ENCODE data around the gene SAP30.

The SAP30 gene

DNA sequence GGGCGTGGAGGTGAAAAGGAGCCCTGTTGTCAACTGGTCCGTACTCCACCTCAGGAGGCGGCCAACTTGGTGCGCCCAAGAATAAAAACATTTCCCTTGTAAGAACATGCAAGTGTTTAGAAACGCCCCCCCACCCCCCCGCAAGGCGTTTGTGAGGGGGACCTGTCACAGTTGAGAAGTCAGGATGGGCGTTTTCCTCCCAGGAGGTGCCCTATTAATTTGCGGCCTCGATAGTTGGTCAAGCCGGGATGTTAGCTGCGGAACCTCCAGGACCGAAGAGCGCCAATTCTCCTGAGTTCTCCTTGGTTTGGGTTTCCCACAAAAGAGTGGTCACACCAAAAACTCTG lies 651 bp upstream of the SAP30 start:
- Histone ChIP-seq H3K4me2 (ENCODE audit: low read length) (peak overlapping the region; percentile 94), H3K9me3 (ENCODE audit: insufficient read depth, low read depth, low read length) (no peaks in the 10 kb centered on the region), H4K12ac (ENCODE audit: low read depth, low read length) (no peak overlapping the region), H3K14ac (ENCODE audit: low read length) (peak overlapping the region; percentile 4), H2AK5ac (ENCODE audit: low read length) (no peak overlapping the region), H2BK5ac (ENCODE audit: low read depth, low read length, poor library complexity) (no peak overlapping the region), H3K79me1 (ENCODE audit: low read length) (peaks cover 5% of the 10 kb centered on the region), H3K18ac (ENCODE audit: low read length) (no peak overlapping the region), H4K91ac (ENCODE audit: low read depth, low read length) (peak overlapping the region; percentile 39), H2AFZ (ENCODE audit: insufficient read depth, low read length, poor library complexity) (peak overlapping the region; percentile 24), H2BK12ac (ENCODE audit: low read length) (no peak overlapping the region), H3K27me3 (ENCODE audit: insufficient read depth, low read length) (no peaks in the 10 kb centered on the region), H3K4me3 (ENCODE audit: low read depth, low read length) (peak overlapping the region; percentile 81), H3K4ac (ENCODE audit: low read depth, low read length) (no peak overlapping the region), H3K23ac (ENCODE audit: low read length) (no peak overlapping the region), H3K36me3 (ENCODE audit: control insufficient read depth in 1 of 2, insufficient read depth in 2 of 2, low read length in 2 of 2) (no peaks in the 10 kb centered on the region), H3K27ac (ENCODE audit: low read depth, low read length) (peak overlapping the region; percentile 28), H4K8ac (ENCODE audit: low read depth, low read length) (peak overlapping the region; percentile 12), H3K9ac (ENCODE audit: low read length) (peak overlapping the region; percentile 88), H3K79me2 (ENCODE audit: control insufficient read depth, insufficient read depth, low read length, poor library complexity) (peaks cover 1% of the 10 kb centered on the region), H2BK120ac (ENCODE audit: insufficient read depth, low read length, poor library complexity) (no peak overlapping the region), H3K4me1 (ENCODE audit: control insufficient read depth in 1 of 2, insufficient read depth in 2 of 2, low read length in 2 of 2) (no peaks in the 10 kb centered on the region)
- DNase-seq, result no peak
- WGBS (ENCODE audit: extremely low coverage, insufficient coverage, insufficient read length), result no CpG with 5 or more reads among the region's 14 CpGs

DNA sequence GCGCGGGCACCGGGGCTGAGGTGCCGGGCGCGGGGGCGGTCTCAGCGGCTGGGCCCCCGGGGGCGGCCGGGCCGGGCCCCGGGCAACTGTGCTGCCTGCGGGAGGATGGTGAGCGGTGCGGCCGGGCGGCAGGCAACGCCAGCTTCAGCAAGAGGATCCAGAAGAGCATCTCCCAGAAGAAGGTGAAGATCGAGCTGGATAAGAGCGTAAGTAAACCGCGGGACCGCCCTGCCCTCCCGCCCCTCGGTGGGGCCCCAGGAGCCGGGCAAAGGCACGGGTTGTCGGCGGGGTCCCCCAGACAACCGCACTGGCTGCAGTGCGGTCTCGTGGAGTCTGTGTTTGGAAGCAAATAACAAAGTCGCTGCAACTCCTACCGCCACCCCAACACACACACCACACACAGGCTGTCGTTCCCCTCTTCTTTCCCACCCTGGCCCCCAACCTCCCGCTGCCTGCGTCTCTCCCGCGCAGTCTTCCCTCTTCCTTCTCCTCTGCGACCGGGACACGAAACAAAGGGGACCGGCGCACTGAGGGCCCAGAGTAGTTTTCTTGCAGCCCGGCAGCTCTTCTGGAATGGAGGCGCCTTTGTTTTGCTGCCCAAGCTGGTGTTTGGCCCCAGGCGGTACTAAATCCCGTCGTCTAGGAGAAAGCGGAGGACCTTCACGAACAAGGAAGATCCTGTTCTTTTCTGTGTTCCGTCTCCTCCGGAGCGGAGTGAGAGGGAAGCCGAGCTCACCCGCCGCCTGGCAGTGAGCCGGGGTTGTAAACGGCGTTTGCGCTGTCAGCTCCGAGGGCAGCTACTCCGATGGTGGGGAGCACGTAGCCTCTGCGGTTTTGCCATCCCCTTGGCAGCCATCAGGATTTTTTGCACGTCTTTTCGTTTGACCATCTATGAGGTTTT lies 788 bp downstream of the SAP30 start:
- peak overlapping the region; percentile 14 for H4K12ac ChIP-seq (ENCODE audit: low read depth, low read length)
- no peak overlapping the region for H2BK12ac ChIP-seq (ENCODE audit: low read length)
- peak overlapping the region; percentile 45 for H4K8ac ChIP-seq (ENCODE audit: low read depth, low read length)
- no peaks in the 10 kb centered on the region for H3K4me1 ChIP-seq (ENCODE audit: control insufficient read depth in 1 of 2, insufficient read depth in 2 of 2, low read length in 2 of 2)
- H3K79me1 ChIP-seq (ENCODE audit: low read length), result peaks cover 5% of the 10 kb centered on the region
- no peaks in the 10 kb centered on the region for H3K9me3 ChIP-seq (ENCODE audit: insufficient read depth, low read depth, low read length)
- no peaks in the 10 kb centered on the region for H3K27me3 ChIP-seq (ENCODE audit: insufficient read depth, low read length)
- peak overlapping the region; percentile 67 for H3K9ac ChIP-seq (ENCODE audit: low read length)
- no peaks in the 10 kb centered on the region for H3K36me3 ChIP-seq (ENCODE audit: control insufficient read depth in 1 of 2, insufficient read depth in 2 of 2, low read length in 2 of 2)
- H2BK5ac ChIP-seq (ENCODE audit: low read depth, low read length, poor library complexity), result no peak overlapping the region
- no peak overlapping the region for H3K23ac ChIP-seq (ENCODE audit: low read length)
- peak overlapping the region; percentile 3 for H3K4ac ChIP-seq (ENCODE audit: low read depth, low read length)
- peak overlapping the region; percentile 37 for H2BK120ac ChIP-seq (ENCODE audit: insufficient read depth, low read length, poor library complexity)
- H3K4me3 ChIP-seq (ENCODE audit: low read depth, low read length), result peak overlapping the region; percentile 77
- H3K4me2 ChIP-seq (ENCODE audit: low read length), result peak overlapping the region; percentile 59
- DNase-seq, result peak; percentile 28 to 64
- peaks cover 1% of the 10 kb centered on the region for H3K79me2 ChIP-seq (ENCODE audit: control insufficient read depth, insufficient read depth, low read length, poor library complexity)
- no CpG with 5 or more reads among the region's 68 CpGs for WGBS (ENCODE audit: extremely low coverage, insufficient coverage, insufficient read length)
- no peak overlapping the region for H2AK5ac ChIP-seq (ENCODE audit: low read length)
- no peak overlapping the region for H4K91ac ChIP-seq (ENCODE audit: low read depth, low read length)
- H3K27ac ChIP-seq (ENCODE audit: low read depth, low read length), result peak overlapping the region; percentile 38
- peak overlapping the region; percentile 17 for H3K14ac ChIP-seq (ENCODE audit: low read length)
- peak overlapping the region; percentile 35 for H3K18ac ChIP-seq (ENCODE audit: low read length)
- H2AFZ ChIP-seq (ENCODE audit: insufficient read depth, low read length, poor library complexity), result peak overlapping the region; percentile 92

DNA sequence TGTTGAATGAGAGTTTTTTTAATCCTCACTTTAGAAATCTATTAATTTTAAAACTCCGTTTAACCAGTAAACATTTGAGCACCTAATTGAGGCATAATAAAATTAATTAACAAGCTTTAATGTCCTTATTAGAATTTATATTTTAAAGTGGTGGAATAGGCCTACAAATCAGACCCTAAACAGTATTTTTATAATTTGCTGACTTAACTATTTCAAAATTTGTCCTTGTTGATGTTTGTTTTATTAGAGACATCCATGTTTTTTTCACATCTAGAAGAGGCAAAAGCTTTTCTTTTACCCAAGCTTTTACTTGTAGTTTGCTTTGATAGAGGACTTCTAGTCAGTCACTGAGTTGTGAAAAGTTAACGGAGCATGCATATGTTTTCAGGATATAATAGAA lies 3.8 kb downstream of the SAP30 start:
- no peak overlapping the region for H2BK12ac ChIP-seq (ENCODE audit: low read length)
- no peak overlapping the region for H3K14ac ChIP-seq (ENCODE audit: low read length)
- no peak overlapping the region for H3K18ac ChIP-seq (ENCODE audit: low read length)
- H4K12ac ChIP-seq (ENCODE audit: low read depth, low read length), result no peak overlapping the region
- H2AK5ac ChIP-seq (ENCODE audit: low read length), result no peak overlapping the region
- H3K79me2 ChIP-seq (ENCODE audit: control insufficient read depth, insufficient read depth, low read length, poor library complexity), result peaks cover 1% of the 10 kb centered on the region
- H3K4me1 ChIP-seq (ENCODE audit: control insufficient read depth in 1 of 2, insufficient read depth in 2 of 2, low read length in 2 of 2), result no peaks in the 10 kb centered on the region
- DNase-seq, result no peak
- H3K4me3 ChIP-seq (ENCODE audit: low read depth, low read length), result no peak overlapping the region
- no peak overlapping the region for H2BK5ac ChIP-seq (ENCODE audit: low read depth, low read length, poor library complexity)
- no peak overlapping the region for H3K9ac ChIP-seq (ENCODE audit: low read length)
- H3K27me3 ChIP-seq (ENCODE audit: insufficient read depth, low read length), result no peaks in the 10 kb centered on the region
- H2AFZ ChIP-seq (ENCODE audit: insufficient read depth, low read length, poor library complexity), result no peak overlapping the region
- peaks cover 5% of the 10 kb centered on the region for H3K79me1 ChIP-seq (ENCODE audit: low read length)
- H4K8ac ChIP-seq (ENCODE audit: low read depth, low read length), result no peak overlapping the region
- H3K4me2 ChIP-seq (ENCODE audit: low read length), result no peak overlapping the region
- H3K9me3 ChIP-seq (ENCODE audit: insufficient read depth, low read depth, low read length), result no peaks in the 10 kb centered on the region
- H3K23ac ChIP-seq (ENCODE audit: low read length), result no peak overlapping the region
- H3K27ac ChIP-seq (ENCODE audit: low read depth, low read length), result no peak overlapping the region
- H3K4ac ChIP-seq (ENCODE audit: low read depth, low read length), result no peak overlapping the region
- H2BK120ac ChIP-seq (ENCODE audit: insufficient read depth, low read length, poor library complexity), result no peak overlapping the region
- no CpG with 5 or more reads among the region's 2 CpGs for WGBS (ENCODE audit: extremely low coverage, insufficient coverage, insufficient read length)
- no peaks in the 10 kb centered on the region for H3K36me3 ChIP-seq (ENCODE audit: control insufficient read depth in 1 of 2, insufficient read depth in 2 of 2, low read length in 2 of 2)
- H4K91ac ChIP-seq (ENCODE audit: low read depth, low read length), result no peak overlapping the region

DNA sequence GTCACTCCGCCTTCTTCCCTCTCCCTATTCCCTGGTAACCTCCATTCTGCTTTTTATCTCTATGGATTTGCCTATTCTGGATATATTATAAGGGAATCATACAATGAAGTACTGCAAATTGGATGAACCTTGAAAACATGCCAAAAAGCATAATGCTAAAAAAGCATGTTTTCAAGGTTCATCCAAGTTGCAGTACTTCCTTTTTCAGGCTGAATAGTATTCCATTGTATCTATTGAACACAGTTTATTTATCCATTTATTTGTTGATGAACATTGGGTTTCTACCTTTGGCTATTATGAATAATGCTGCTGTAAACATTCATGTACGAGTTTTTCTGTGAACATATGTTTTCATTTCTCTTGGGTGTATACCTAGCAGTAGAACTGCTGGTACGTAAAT lies 9.2 kb downstream of the SAP30 start:
- Histone ChIP-seq H3K27ac (ENCODE audit: low read depth, low read length) (no peak overlapping the region), H3K79me2 (ENCODE audit: control insufficient read depth, insufficient read depth, low read length, poor library complexity) (no peaks in the 10 kb centered on the region), H3K18ac (ENCODE audit: low read length) (no peak overlapping the region), H4K8ac (ENCODE audit: low read depth, low read length) (no peak overlapping the region), H3K4ac (ENCODE audit: low read depth, low read length) (no peak overlapping the region), H2BK5ac (ENCODE audit: low read depth, low read length, poor library complexity) (no peak overlapping the region), H3K4me1 (ENCODE audit: control insufficient read depth in 1 of 2, insufficient read depth in 2 of 2, low read length in 2 of 2) (no peaks in the 10 kb centered on the region), H3K36me3 (ENCODE audit: control insufficient read depth in 1 of 2, insufficient read depth in 2 of 2, low read length in 2 of 2) (no peaks in the 10 kb centered on the region), H3K4me3 (ENCODE audit: low read depth, low read length) (no peak overlapping the region), H4K12ac (ENCODE audit: low read depth, low read length) (no peak overlapping the region), H3K9me3 (ENCODE audit: insufficient read depth, low read depth, low read length) (no peaks in the 10 kb centered on the region), H4K91ac (ENCODE audit: low read depth, low read length) (no peak overlapping the region), H2BK12ac (ENCODE audit: low read length) (no peak overlapping the region), H3K23ac (ENCODE audit: low read length) (no peak overlapping the region), H2AFZ (ENCODE audit: insufficient read depth, low read length, poor library complexity) (no peak overlapping the region), H3K4me2 (ENCODE audit: low read length) (no peak overlapping the region), H3K27me3 (ENCODE audit: insufficient read depth, low read length) (no peaks in the 10 kb centered on the region), H3K9ac (ENCODE audit: low read length) (no peak overlapping the region), H2BK120ac (ENCODE audit: insufficient read depth, low read length, poor library complexity) (no peak overlapping the region), H2AK5ac (ENCODE audit: low read length) (no peak overlapping the region), H3K14ac (ENCODE audit: low read length) (no peak overlapping the region), H3K79me1 (ENCODE audit: low read length) (no peaks in the 10 kb centered on the region)
- WGBS (ENCODE audit: extremely low coverage, insufficient coverage, insufficient read length), result no CpG with 5 or more reads among the region's 3 CpGs
- no peak for DNase-seq
